HG03565 (cell line): ENCODE data around the gene EPB41L4A.

Source experiments
- ATAC-seq: cut with Tn5 transposase; IDR thresholded peaks from one replicate; pipeline ENCODE4 v1.9.1; 2021; ENCODE audit warnings: mild to moderate bottlenecking, moderate library complexity; ENCODE audit not compliant: unreplicated experiment

The EPB41L4A gene

DNA sequence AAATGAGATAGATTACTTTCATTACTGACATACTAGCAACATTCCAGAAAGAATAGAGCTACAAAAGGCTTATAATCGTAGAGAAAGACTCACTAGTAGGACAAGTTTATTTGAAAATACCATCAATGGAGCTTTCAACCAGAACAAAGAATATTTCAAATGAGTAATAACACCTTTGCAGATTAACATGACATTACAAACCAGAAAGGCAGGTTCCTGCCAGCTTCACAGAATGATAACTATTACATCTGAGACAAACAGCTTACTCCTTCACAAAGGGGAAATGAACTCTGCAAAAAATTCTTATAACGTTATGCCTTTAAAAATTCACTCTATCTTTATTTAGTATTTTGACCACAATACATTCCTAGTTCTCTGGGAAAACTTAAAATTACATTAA lies 103.1 kb downstream of the EPB41L4A start:
- ATAC-seq = no peak

DNA sequence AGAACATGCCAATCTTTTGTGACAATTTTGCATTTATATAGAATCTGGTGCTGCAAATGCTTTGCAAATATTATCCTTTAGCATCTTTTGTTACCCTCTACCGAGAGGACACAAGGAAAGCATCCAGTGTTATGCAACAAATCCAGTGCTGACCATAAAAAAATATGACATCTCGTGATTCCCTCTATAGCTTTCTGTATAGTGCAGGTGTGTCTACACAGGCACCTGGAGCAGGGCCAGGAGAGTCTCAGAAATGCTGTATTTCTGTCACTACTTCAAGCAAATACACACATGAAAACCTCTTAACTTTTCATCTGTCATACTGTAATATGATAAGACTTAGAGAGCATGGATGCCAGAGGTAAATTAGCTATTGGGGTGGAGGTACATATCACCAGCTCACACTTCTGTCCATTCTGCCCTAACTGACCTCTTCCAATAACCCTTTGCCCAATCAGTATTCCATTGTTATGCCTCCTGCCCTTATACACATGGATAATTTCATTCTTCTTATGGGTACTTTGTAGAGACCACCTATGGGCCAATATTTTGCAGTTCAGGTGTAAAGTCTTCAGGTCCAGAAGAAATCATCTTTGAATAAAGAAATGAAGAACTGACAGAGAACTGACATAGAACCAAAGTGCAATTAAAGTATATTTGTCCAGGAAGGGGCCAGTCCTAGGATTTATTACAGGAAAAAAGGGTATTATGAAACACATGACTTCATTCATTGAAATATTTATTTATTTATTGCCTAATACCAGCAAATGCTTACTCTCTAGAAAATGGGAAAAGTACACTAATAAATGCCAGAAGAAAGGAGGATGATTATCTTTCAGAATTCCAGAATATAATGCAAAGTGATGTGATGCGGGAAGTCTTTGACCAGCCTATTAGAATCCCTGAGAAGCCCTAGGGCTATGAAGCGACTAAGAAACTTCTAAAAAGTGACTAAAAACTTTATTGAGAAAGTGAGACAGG lies 106.5 kb downstream of the EPB41L4A start:
- no peak for ATAC-seq

DNA sequence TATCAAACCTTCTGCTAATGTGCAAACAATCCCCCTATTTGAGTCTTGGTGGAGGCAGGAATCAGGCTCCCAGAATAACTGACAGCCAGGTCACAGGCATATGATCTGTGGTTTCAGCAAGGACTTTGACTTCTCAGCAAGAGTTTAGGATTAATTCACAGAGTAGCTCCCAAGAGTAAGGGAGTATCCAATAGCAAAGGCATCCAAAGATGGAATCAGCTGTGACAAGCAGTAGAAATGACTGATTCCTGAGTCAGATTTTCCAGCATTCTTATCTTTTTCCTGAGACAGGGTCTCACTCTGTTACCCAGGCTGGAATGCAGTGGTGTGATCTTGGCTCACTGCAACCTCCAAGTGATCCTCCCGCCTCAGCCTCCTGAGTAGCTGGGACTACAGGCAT lies 108.3 kb downstream of the EPB41L4A start:
- ATAC-seq = no peak

DNA sequence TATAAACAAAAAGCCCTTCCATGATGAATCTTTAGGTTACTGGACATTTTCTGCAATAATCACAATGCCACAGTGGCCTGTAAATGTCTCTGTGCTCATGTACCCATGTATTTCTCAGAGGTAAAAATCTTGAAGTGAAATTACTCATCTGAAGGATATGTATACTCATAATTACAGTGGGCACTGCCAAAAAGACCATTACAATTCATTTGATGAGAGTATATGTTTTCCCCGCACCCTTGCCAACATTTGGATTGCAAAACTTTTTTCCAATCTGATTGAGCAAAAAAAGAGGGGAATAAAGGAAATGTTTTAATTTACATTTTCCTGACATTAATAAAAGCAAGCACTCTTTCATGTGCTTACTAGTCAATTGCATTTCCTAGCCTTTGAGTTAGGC lies 110.5 kb downstream of the EPB41L4A start:
- ATAC-seq = no peak

DNA sequence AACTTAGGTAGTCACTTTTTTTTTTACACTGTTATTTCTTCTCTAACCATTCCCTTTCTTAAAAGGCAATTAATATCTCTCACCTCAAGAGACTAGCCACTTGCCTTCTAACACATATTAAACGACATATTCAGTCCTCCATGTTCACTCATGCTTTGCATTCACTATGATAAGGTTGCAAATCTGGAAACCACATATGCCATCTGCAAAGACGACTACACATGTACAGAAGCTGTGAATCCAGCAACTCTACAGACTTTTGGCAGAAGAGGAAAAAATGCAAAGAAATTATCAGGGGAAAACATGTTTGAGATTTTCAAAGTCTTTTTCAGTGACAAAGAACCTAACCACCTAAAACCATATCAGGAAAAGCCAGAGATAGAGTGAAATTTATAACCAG lies 112.1 kb downstream of the EPB41L4A start:
- ATAC-seq = no peak

DNA sequence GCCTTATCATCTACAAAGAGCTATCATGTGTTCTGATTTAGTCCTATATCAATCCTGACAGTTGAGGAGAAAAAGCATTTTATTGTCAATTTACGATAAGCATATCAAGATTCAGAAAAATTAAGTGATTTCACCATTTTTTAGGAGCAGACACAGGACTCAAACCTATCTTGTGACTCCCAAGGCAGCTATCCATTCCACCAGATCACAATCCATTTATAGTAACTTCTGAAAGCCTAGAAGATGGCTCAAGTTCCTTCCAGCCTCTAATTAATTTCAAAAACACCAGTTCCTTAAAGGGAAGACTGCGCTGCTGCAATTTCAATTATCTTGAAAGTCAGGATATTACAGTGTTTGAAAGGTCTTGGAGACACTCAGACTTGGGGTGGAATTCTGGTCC lies 114.3 kb downstream of the EPB41L4A start:
- no peak for ATAC-seq

DNA sequence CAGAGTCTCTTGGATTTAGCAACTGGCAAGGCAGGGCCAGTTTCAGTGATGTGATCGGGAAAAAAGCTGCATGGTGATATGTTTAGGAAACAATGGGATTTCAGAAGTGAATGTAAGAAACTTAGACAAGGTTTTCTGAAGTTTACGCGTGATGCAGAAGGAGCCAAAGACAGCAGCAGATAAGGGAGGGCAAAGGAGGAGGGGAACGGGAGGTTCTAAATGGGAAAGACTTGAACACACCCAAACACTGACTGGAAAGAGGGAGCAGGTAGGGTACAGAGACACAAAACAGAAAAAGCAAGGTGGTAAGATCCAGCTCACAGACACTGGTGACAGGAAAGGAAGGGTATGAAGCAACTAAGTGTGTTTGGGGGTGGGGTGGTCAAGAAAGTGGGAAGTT lies 115.4 kb downstream of the EPB41L4A start:
- ATAC-seq = no peak

DNA sequence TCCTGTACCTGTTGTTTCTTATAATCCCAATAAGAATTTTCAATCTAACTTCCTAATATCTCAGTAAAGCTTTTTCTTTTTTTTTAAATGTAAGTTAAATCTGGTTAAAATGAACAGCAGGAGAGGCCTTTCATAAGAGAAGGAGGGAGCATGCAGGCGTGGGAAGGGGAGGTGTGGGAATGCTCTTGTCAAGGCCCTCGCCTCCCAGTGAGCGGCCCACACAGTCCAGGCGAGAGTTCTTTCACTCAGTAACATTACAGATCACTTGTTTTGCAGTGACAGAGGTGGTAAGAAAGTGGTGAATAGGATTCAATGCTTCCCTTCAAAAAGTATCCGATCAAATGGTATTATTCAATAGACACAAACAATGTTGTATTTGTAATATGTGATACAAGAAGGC lies 125.0 kb downstream of the EPB41L4A start:
- no peak for ATAC-seq

DNA sequence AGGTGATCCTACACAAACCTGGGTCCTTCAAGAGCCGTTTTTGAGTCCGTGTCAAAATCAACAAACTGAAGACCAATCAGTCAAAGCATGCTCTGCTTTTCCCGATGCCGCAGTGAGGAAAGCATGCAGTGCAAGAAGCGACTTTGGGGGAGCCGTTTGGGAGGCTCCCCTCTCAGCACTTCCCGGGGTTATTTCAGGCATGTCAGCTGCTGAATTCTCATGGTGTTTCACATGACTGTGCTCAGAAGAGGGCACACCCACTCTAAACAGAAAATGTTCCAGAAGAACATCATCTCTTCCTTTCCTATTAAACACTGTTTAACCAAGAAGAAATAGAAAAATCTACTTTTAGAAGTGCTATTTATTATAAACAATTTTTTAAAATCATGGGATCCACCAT lies 125.5 kb downstream of the EPB41L4A start:
- ATAC-seq = no peak

DNA sequence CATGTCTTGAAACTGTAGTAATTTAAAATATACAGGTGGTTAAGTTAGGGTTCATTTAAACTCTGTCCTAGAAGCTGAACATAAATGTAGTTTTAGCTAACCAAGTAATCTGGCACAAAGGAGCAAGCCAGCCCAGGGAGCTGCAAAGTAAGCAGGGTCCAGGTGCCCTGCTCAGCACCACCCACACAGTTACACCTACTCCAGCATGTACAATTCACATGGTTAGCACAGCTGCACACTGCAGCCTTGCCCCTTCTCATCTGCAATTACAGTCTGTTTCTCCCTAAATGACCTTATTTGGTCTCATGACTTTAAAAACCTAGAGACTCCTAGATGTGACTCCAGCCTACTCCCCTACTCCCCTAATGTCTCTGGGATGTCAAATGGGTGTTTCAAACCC lies 128.4 kb downstream of the EPB41L4A start:
- no peak for ATAC-seq

DNA sequence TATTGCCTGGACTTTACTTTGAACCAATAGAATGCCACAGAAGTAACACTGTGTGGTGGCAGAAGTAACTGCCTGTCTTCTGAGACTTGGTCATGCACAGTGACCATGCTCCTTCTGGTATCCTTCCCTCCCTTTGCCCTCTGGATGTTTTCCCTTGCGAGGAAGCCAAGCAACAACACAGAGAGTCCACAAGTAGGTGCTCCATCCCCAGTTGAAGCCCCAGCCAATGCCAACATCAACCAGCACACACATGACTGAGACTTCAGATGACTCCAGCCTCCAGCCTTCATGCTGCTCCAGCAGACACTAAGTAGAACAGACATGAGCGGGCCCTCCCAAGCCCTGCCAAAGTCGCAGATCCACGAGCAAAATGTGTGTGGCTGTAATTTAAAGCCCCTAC lies 129.6 kb downstream of the EPB41L4A start:
- no peak for ATAC-seq

DNA sequence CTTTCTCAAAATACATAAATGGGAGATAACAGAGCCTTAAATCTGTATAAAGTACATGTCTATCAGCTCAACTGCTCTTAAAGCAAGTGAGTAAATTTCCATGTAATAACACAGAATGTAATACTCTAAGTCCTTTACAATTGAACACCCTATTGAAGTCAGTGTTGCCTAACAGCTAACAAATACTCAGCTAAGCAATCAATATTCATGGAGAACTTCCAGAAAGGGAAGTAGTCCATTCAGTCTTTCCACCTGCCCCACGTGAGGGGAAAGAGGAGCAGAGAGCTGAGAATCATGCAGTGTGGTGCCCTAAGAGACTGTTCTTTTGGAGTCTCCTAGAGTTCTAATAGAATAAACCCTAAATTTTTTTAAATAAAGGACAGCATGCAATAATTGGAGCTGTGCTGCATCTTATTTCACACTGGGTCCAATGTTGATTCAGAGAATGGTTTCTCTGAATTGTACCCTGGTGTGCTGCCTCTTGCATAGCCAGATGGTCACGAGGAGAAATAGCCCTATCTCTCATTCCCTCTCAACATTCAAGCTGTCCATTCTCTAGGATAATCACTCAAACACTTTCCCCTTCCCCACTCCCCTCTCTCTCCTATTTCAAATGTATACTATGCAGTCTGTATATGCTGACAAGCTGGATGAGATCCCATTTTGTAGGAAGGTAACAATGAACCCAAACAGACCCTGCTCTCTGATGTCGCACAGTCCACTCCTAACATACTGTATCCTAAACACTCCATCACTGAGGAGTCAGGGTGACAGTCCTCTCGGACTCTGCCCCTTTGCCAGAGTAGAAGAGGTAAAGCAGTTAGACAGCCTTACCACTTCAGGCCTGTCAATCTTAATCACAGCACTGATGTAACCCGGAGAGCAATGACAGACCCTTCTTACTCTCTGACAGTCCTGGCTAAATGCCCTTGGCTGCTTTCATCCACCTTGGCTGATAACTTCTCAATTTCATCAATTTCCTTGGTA lies 134.8 kb downstream of the EPB41L4A start:
- no peak for ATAC-seq

DNA sequence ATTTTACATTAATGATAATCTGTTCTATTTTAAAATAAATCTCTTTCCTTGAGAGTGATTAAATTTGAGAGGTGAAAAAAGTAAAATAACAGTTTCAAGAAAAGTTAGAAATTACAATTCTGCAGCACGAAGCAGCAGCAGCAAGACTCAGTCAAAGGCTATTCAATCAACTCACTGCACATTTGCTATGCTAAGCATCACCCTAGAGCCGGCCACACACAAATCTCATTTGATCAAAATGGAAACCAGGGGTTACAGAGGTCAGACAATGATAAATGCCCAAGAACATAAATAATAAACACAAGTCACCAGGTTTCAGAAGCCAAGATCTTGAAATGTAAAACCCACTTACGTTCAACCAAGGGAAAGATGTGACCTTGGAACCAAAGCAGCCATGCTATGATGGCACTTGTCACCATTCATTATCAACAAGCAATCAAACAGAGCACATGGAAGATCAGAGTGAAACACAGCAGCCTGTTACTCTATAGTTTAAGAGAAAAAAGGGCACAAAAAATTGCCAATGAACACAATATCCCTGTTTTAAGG lies 136.0 kb downstream of the EPB41L4A start:
- no peak for ATAC-seq

DNA sequence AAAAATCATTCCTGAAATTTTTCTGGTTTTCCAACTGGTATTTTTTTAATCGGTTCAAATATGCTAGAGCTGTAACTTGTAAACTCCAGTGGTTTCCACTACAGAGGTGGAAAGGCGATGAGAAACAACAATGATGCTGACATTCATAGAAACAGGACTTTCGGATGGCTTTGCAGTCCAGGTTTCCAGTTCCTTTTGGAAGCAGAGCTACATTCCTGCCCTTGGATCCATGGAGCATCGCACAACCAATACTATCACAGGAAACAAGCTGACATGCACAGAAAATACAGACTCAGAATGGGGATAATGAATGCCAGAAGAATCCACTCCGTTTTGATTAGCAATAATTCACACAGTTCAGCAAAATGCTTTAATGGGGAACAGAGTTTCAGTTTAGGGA lies 140.0 kb downstream of the EPB41L4A start:
- no peak for ATAC-seq

DNA sequence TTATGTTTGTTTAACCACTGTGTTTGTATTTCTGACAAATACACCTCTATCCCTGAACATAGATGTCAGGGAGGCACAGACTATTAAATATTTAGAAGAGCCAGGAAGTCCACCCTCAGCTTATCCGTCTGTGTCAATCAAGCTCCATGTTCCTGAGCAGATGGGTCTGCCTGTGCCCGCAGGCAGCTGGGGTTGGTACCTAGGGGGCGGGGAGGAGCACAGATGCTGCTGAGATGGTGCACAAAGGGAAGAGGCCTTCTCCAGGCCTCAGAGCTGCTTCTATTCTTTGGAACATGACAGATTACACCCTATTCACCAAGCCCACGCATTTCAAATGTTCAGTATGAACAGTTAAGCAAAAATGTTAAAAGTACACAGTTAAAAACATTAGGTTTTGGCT lies 142.1 kb downstream of the EPB41L4A start:
- no peak for ATAC-seq

DNA sequence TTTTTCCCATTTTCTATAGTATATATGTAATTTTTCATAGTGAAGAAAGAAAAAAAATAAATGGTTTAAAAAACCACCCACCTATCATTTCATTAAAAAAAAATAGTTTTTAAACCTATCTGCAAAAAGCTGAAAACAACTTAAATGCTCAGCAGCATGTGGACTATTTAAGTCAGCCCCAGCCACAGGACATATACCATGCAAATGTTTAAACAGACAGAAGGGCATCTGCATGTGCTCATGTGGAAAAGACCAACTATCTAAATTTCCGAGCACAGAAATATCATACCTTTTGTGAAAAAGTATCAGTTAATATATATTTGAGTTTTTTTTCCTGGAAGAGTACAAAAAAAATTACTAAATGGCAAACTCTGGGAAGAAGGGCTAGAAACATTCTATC lies 143.4 kb downstream of the EPB41L4A start:
- no peak for ATAC-seq

DNA sequence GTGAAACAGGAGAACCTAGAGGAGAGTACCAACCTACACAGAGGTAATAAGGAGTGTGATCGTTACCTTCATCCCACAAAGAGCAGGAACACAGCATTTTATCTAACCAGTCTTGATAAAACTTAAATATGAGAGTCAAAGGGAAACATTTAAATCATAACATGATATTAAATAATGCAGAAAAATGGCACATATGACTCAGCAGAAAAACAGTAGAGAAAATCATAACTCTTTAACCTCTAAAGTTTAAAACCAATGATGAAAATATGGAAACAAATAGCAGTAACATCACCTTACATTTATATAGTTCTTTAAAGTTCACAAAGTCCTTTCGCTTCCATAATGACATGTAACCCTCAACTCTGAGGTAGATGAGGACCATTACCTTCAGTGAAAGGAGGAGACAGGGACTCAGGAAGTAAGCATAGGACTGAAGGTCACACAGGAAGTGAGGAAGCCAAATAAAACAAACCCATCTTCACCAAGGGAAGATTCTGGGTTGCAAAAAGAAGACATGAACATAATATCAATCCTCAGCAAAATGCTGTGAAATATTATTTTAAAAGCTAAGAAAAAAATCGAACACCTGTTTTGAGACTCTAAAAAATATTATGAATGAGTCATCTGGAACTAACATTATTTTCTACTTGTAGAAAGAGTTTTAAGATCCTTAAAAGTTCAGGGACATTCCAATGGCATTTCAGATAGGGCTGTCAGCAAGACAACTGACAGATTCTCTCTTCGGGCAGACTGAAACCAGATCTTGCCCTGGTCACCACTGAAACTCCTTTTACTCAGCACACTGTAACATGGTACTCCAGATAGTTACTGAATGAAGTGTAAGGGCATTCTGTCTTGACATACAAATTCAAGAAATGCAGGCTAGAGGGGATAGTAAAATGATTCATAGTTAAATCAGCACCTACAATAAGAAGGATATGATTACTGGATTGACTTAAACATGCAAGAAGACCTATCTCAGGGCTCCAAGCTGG lies 148.5 kb downstream of the EPB41L4A start:
- no peak for ATAC-seq

DNA sequence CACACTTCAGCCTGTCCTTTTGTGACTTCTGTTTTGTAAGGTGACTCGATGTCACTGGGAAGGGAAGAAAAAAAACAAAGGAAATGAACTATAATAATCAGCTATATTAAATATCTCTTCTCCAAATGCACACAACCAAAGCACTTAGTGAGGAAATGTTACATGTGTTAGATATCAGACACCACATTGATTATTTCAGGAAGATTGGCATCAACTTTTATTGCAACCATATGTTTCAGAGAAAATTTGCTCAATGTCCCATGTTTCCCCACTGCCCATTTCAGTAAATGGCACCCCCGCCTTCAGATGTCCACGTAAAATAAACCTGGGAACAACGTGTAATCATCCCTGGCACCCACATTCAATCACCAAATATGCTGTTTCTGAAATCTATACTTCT lies 151.8 kb downstream of the EPB41L4A start:
- ATAC-seq = no peak

DNA sequence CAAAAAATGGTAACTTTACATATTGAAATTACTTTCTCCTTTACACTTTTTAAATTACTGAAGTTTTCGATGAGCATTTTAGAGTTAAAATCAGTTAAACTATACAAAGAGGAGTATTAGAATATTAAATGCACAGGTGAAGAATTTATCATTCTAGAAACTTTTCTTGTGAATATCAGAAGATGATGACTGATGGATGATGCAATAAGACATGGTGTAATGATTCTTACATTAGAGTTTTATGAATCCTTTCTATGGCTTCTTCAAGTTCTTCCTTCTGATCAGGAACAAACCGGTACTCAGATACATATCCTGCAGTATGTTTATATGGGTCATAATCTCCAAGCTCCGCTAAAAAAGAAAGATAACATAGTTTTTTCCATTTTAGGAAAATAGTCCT lies 154.4 kb downstream of the EPB41L4A start:
- ATAC-seq = no peak

DNA sequence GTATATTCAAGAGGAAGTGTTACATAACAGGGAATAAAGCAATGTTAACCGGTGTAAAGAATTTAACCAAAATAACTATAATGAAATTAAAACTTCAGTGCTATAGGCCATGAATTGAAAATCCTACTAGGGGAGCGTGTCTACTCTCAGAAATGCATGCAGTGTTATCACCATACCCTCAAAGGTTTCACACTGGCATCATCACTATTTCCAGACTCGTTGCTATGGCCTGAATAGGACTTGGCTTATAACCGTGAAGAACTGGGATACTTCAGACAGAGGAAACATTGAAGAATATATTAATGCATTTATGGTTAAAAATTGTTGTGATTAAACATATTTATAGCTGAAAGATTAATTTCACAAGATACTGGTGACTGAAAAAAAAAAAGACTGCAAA lies 154.9 kb downstream of the EPB41L4A start:
- ATAC-seq = no peak
